Measurements from ENCODE around the gene SCTR.
A peak's percentile ranks its signal among the peaks of the same experiment; 100 is the strongest.

The SCTR gene

DNA sequence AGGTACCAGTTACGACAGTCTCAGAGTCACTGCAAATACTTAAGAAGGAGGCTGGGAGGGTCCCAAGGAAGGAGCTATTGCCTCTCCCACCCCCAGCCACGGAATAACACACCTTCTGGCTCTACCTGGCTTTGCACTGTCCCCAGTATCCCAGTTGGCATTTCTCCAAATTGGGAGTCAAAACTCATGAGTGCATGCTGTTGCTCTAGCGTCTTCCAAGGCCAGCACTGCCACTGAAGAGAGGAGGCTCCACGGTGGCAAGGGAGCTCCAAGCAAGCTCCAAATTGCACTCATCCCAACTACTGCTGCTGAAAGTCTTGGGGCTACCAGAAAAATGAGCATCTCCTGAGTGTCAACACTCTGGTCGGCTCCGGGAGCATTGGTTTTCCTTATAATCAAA lies 1.6 kb downstream of the SCTR start:
- no peak for DNase-seq

DNA sequence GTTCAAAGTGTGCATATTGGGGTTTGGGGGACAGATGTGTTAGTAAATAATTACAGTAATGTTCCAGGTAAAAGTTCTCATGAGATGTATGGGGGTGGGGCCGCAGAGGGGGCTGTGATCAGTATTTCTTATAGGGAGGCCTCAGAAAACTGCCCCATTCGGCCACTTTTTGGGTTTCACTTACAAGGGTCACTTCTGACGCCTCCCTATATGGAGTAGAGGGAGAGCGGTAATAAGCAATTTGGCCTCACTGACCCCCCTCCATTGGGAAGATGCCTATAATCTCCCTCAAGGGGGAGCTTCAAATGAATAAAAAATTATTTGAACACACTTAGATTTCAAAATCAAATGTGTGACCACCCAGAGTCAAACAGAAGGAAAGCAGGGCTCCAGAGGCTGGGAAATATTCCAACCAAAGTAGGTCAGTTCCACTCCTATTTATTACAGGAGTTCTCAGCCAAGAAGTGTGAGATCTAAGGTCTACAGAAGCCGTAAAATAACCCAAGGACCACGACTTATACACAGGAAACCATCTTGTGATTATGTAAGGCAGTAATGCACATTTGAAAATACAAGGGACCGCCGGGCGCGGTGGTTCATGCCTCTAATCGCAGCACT lies 2.7 kb downstream of the SCTR start:
- no peak for DNase-seq

GRCh38 chr2:119520696-119521432 lies 3.4 kb downstream of the SCTR start:
- DNase-seq = no peak

GRCh38 chr2:119519057-119519408 lies 5.2 kb downstream of the SCTR start:
- DNase-seq = no peak

DNA sequence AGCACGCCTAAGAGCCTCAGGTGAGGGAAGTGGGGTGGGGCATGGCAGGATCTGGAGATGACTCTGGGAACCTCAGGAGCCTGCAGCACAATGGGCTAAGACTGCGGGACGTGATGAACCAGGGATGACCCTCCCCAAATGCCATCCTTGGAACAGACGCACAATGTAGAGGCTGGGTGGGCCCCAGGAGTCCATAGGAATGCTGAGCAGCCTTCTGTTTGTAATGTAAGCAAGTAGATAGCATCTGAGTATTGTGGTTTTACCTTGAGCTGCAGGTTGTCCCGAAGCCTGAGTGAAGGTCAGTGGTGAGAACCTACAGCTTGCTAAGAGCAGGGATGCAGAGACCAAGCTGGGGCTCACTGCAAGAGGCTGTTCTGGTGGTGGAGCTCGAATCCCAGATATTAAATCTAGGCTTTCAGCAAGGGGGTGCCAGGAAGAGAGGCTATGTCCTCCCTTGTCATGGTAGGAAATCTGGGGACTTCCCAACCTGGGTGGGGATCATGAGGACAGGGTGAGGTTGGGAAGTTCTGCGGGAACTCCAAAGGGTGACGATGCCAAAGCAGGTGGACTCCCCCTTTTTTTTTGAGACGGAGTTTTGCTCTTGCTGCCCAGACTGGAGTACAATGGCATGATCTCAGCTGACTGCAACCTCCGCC lies 5.8 kb downstream of the SCTR start:
- no peak for DNase-seq

- DNase-seq = peak in 1 of 2 experiments; percentile 28
Observed at GRCh38 chr2:119517433-119517832, 6.8 kb downstream of the SCTR start.

DNA sequence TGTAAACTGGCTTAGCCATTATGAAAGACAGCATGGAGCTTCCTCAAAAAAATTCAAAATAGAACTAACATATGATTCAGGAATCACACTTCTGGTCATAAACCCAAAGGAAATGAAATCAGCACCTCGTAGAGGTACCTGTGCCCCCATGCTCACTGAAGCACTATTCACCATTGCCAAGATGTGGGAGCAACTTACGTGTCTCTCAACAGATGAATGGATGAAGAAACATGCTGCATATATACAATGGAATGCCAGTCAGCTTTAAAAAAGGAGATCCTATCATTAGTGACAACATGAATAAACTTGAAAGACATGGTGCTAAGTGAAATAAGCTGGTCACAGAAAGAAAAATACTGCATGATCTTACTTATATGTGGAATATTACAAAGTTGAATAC lies 8.2 kb downstream of the SCTR start:
- no peak for DNase-seq

DNA sequence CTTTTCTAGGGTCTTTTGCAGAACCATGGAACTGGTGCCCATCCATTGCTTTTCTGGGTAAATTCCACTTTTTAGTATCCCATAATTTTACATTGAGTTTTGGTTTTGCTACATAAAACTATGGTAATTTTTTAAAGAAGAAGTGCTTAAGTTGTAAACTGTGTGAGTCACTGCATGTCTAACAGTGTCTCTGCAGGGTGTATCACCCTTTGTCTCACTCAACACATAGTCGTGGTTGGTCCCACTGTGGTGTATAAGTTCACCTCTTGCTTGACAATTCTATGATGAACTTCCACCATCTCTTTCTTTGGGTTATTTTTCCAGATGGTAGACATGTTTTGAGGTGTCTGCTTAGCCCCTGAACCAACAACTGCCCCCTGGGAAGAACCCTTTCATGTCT lies 10.5 kb downstream of the SCTR start:
- no peak for DNase-seq

GRCh38 chr2:119512946-119513345 lies 11.3 kb downstream of the SCTR start:
- DNase-seq = no peak

DNA sequence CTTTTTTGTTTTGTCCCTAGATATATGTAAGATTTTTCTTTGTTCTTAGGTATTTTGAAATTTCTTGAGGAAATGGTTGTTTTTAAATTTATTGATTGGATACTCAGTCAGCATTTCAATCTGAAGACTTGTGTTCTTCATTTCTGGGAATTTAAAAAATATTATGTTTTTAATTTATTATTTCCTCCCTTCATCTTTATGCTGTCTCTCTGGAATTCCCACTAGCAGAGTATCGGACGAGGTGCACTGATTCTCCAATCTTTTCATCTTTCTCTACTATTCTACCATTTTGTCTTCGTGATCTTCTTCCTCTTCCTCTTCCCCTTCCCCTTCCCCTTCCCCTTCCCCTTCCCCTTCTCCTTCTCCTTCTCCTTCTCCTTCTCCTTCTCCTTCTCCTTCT lies 12.3 kb downstream of the SCTR start:
- no peak for DNase-seq

- DNase-seq = no peak
Observed at GRCh38 chr2:119508756-119509155, 15.5 kb downstream of the SCTR start.

DNA sequence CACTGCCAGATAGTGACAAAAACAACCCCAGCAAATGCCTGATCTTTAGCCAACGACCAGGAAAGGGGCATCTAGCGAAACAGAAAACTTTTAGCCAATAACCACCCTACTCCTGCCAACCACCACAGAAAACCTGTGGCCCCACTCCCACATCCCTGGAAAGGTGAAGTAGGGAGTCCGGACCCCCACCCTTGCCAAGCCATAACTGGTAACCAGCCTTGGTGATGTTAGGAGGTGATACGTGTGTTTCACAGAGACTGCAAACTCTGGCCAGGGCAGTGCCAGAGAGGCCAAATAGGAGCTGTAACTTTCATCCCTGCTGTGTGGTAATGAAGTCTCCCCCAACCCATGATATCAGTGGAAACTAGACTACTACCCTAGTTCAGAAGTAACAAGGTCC lies 27.6 kb downstream of the SCTR start:
- DNase-seq = no peak

- DNase-seq = no peak
Observed at GRCh38 chr2:119495948-119496347, 28.3 kb downstream of the SCTR start.

DNA sequence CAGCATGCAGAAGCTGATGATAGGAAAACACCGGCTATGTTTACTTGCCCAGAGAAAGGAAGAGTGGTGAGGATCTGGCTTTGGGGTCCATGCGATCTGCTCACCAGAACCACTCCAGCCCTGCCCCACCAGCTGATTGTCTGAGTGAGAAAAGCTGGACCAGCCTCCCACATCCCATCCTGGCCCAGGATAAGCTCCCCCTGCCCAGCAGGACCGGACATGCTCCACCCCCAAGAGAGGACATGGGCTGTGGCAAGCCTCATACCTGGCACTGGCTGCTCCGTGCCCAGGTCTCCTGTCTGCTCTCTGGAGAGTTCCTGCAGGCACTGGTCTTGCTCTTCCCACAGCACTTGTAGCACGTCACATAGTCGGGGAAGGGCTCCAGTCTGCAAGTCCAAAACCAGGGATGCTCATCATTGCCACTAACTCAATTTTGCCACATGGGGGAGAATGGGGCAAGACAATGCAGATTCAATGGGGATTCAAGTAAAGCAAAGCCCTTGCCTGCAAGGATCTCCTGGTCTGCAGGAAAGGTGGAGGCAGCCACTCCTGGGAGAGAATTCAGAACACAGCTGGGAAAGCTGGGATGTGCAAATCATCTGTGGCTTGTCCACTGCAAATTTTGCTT lies 30.0 kb downstream of the SCTR start:
- DNase-seq = no peak

GRCh38 chr2:119491776-119492525 lies 32.3 kb downstream of the SCTR start:
- peak; percentile 44 to 78 for DNase-seq

DNA sequence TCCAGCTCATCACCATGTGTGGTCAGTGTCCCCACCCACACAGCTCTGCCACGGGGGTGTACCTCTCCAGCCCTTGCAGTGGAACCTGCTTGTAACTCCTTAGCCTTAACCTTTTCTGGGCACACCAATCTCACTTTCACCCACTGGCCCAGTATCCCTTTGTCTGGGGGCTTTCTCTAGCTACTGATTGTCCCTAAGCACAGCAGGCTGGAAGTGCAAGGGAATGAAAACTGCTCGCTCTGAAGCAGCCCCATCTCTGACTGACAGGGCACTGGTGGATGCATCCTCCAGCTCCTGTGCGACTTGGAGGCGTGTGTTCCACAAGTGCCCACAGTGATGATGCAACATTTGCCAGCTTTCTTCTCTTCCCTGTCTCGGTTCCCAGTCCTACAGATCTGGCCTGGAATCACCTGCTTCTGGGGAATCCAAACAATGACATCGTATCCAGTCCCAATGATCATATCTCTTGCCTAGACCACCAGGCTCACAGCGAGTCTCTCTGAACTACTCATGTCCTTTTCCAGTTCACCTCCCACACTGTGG lies 33.6 kb downstream of the SCTR start:
- DNase-seq = no peak

- DNase-seq = no peak
Observed at GRCh38 chr2:119490106-119490505, 34.2 kb downstream of the SCTR start.

- no peak for DNase-seq
Observed at GRCh38 chr2:119489232-119489952, 34.9 kb downstream of the SCTR start.

DNA sequence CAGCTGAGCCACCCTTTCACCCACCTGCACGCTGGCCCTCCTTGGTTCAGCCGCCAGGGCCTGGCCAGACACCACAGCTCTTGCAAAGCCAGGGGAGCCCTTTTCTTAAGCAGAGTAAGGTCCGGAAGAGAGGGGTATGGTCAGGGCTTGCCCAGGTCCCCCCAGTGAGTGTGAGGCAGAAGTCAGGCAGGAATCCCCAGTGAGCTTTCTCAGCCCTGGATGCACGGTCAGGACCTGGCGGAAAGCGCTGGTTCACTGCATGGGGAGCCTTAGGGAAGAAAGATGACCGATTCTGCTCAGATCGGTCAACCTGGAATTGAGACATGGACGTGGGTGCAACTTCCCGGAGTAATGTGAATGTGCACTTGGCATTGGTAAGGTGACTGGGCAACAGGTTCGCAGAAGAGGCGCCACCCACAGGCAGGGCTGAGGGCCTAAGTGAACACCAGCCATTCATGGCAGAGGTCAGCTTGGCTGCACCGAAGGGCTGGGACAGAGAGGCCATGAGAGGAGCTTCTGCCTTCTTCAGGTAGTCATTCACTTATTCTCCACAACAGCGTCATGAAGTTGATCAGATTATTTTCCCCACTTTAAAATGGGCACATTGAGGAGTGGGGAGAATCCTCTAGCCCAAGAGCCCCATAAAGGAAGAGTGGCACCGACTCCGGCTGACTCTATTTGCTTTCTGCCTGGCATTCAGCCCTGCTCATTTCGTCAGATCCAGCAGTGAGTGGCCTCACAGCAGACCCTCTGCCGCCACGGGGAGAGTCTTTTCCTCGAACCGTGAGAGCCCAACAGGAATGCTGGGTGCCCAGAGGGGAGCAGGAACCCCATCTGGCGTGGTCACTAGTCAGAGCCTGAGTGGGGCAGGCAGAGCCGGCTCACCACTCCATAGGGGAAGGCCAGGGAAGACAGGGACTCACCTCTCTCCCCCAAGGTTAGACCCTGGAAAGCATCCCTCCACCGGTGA lies 35.8 kb downstream of the SCTR start:
- DNase-seq = no peak

GRCh38 chr2:119487434-119488244 lies 36.6 kb downstream of the SCTR start:
- DNase-seq = no peak

Data from SW 1271 (cell line).